Hematopoietic multipotent progenitor cell treated with erythropoietin and hydrocortisone succinate and interleukin-3 and kit ligand, for 17 days (in vitro differentiated cells): ENCODE results near the gene IFT122.

Source experiments
- DNase-seq: peaks from one replicate; pipeline ENCODE4 v3.0.0-alpha.2; 2015; ENCODE audit warnings: low spot score

IFT122 gene

GRCh38 chr3:129518038-129518561 is 78.1 kb downstream of the IFT122 start:
- DNase-seq, result no peak

GRCh38 chr3:129518581-129518980 is 78.6 kb downstream of the IFT122 start:
- no peak for DNase-seq

- no peak for DNase-seq
Measured at GRCh38 chr3:129519449-129519848, 79.4 kb downstream of the IFT122 start.

GRCh38 chr3:129519896-129520715 is 80.1 kb downstream of the IFT122 start:
- no peak for DNase-seq

- DNase-seq, result no peak
Measured at GRCh38 chr3:129520960-129521359, 80.9 kb downstream of the IFT122 start.

- DNase-seq, result no peak
Measured at GRCh38 chr3:129521611-129522010, 81.6 kb downstream of the IFT122 start.

- no peak for DNase-seq
Measured at GRCh38 chr3:129522953-129523352, 82.9 kb downstream of the IFT122 start.

- no peak for DNase-seq
Measured at GRCh38 chr3:129524081-129524480, 84.1 kb downstream of the IFT122 start.

- no peak for DNase-seq
Measured at GRCh38 chr3:129525341-129525968, 85.4 kb downstream of the IFT122 start.

- no peak for DNase-seq
Measured at GRCh38 chr3:129526121-129526900, 86.3 kb downstream of the IFT122 start.

- no peak for DNase-seq
Measured at GRCh38 chr3:129527262-129527661, 87.2 kb downstream of the IFT122 start.

- DNase-seq, result no peak
Measured at GRCh38 chr3:129528589-129529100, 88.6 kb downstream of the IFT122 start, which contains the start of gene RHO. Gene RHO, plus strand, starts transcription at chr3:129528639. Its CDS starts 95 bp downstream, at chr3:129528734.

GRCh38 chr3:129529436-129530210 is 89.6 kb downstream of the IFT122 start:
- DNase-seq, result no peak

- DNase-seq, result no peak
Measured at GRCh38 chr3:129530251-129530791, 90.3 kb downstream of the IFT122 start.

- DNase-seq, result no peak
Measured at GRCh38 chr3:129530821-129531220, 90.8 kb downstream of the IFT122 start.

GRCh38 chr3:129531699-129532098 is 91.7 kb downstream of the IFT122 start:
- no peak for DNase-seq

- no peak for DNase-seq
Measured at GRCh38 chr3:129532261-129532660, 92.2 kb downstream of the IFT122 start.

GRCh38 chr3:129533406-129533805 is 93.4 kb downstream of the IFT122 start:
- no peak for DNase-seq

- DNase-seq, result no peak
Measured at GRCh38 chr3:129534428-129535027, 94.5 kb downstream of the IFT122 start.

GRCh38 chr3:129535075-129535474 is 95.1 kb downstream of the IFT122 start:
- no peak for DNase-seq

GRCh38 chr3:129536374-129536667 is 96.3 kb downstream of the IFT122 start:
- DNase-seq, result no peak
